HUES48 (cell line): ENCODE data around the gene NHERF2.

ENCODE experiments used
- H3K27ac ChIP-seq: one replicate; pipeline ENCODE4 v1.7.0; 2013; ENCODE audit warnings: low read depth, low read length, inconsistent platforms
- H3K27me3 ChIP-seq: 2 replicates; pipeline ENCODE4 v1.6.1; 2013; ENCODE audit warnings: mild to moderate bottlenecking, low read length; ENCODE audit not compliant: control insufficient read depth, insufficient read depth
- H3K36me3 ChIP-seq: 2 replicates; pipeline ENCODE4 v1.6.1; 2013; ENCODE audit warnings: low read length; ENCODE audit not compliant: control insufficient read depth, insufficient read depth
- H3K4me1 ChIP-seq: 2 replicates; pipeline ENCODE4 v1.6.1; 2013; ENCODE audit warnings: mild to moderate bottlenecking, low read length; ENCODE audit not compliant: control insufficient read depth, insufficient read depth
- H3K4me3 ChIP-seq: 2 replicates; pipeline ENCODE4 v1.5.1; 2013; ENCODE audit warnings: mild to moderate bottlenecking, low read depth, low read length
- H3K9ac ChIP-seq: 2 replicates; pipeline ENCODE4 v1.6.1; 2013; ENCODE audit warnings: mild to moderate bottlenecking, low read depth, low read length, moderate library complexity
- H3K9me3 ChIP-seq: 2 replicates; pipeline ENCODE4 v1.6.1; 2013; ENCODE audit warnings: low read length; ENCODE audit not compliant: control insufficient read depth, insufficient read depth

The NHERF2 gene

DNA sequence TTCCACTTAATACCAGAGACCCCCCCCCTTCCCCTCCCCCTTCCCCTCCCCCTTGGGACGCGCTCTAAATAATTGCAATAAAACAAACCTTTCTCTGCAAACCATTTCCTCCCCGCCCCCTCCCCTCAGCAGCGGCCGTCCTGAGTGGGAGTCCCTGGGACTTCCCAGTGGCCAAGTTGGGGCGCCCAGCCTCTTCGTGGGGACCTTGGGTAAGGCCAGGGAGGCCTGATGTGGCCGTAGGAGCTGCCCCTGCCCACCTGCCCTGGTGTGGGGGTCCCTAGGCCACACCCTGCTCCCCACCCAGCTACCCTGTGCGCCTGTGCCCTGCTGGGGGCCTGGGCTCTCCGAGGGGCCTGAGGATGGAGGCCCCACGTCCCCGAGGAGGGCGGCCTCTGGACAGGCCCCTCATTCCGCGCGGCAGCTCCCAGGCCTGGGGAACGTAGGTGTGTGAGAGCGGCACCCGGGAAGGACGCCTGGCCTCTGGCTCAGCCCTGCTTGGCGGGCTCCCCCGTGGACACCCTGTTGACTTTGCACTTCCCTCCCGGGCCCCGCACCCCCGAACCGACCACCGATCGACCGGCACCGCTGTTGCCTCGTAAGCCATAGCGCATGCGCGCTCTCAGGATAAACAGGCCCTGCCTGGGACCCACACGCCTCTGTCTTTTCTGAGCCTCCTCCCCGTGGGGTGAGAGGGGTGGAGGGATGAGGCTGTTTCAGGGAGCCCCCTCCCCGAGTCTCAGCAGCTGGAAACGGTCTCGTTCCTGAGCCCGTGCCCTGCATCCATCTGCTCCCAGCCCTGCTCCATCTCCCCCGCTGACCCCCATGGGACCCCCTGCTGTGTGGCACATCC, 11.9 kb downstream of the NHERF2 start:
- no peak overlapping the region for H3K27ac ChIP-seq
- no peaks in the 10 kb centered on the region for H3K4me1 ChIP-seq
- no peak overlapping the region for H3K9ac ChIP-seq
- H3K9me3 ChIP-seq: no peaks in the 10 kb centered on the region
- no peaks in the 10 kb centered on the region for H3K27me3 ChIP-seq
- peaks cover 4% of the 10 kb centered on the region for H3K36me3 ChIP-seq
- H3K4me3 ChIP-seq: no peak overlapping the region

DNA sequence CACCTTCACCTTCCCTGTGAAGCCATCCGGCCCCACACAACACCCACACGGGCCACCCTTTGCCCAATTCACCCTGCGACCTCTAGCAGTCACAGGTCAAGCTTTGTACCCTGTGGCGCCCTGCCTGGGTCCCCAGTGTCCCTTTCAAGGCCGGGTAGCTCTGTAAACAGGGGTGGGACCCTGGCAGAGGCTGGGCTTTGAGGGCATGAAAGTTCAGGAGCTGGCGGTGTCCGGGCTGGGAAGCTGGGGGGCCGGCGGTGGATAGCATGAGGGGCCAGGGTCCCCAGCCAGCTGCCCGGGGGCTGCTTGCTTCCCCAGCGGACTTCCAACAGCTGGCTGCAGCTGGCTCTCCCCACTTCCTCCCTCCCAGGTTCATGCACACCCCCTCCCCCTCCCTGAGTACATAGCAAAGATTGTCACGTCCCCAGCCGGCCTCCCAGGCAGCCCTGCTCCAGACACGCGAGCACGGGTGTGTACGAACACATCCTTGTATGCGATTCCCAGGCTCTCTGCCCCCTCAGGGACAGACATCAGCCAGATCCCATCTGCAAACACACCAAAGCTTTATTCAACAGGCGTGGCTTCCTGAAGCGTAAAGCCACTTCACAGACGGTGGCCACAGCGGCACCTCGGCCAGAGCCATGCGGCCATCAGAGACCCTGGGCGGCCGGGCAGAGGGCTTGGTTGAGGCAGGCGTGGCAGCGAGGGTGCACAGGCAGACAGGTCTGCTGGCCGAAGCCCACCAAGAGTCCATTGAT, 12.8 kb downstream of the NHERF2 start:
- peaks cover 4% of the 10 kb centered on the region for H3K36me3 ChIP-seq
- no peaks in the 10 kb centered on the region for H3K9me3 ChIP-seq
- H3K27ac ChIP-seq: no peak overlapping the region
- H3K27me3 ChIP-seq: no peaks in the 10 kb centered on the region
- H3K9ac ChIP-seq: no peak overlapping the region
- H3K4me1 ChIP-seq: no peaks in the 10 kb centered on the region
- no peak overlapping the region for H3K4me3 ChIP-seq

DNA sequence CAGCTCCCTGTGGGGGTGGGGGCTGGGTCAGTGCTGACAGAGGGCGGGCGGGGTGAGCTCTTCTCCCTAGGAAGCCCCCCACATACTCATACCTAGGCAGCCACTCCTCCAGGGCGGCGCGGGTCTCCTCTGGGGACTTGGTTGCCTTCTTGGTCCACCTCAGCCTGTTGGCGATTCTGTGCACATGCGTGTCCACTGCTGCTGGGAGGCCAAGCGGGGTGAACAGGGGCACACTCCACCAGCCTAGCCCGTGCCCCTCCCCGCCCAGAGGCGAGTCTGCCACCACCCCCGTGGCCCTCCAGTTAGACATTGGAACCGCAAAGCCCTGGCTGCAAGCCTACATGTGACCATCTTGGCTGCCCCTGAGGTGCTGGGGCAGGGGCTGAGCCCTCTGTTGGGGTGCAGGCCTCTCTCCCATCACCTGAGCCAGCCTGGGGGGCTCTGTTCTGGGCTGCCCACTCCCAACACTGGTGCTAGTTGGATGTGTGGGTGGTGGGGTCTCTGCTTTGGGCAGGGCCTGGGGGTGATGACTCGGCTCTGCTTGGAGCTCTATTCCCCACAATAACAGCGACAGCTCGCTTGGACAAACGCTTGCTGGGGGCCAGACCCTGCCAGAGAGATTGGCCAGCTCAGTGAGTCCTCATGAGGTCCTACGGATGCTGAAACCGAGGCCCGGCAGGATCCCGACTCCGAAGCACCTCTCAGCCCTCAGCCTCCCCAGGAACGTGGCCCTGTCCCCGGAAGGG, 13.5 kb downstream of the NHERF2 start:
- Histone ChIP-seq H3K4me1 (no peaks in the 10 kb centered on the region), H3K36me3 (peaks cover 4% of the 10 kb centered on the region), H3K4me3 (no peak overlapping the region), H3K27me3 (no peaks in the 10 kb centered on the region), H3K9me3 (no peaks in the 10 kb centered on the region), H3K9ac (no peak overlapping the region), H3K27ac (no peak overlapping the region)

DNA sequence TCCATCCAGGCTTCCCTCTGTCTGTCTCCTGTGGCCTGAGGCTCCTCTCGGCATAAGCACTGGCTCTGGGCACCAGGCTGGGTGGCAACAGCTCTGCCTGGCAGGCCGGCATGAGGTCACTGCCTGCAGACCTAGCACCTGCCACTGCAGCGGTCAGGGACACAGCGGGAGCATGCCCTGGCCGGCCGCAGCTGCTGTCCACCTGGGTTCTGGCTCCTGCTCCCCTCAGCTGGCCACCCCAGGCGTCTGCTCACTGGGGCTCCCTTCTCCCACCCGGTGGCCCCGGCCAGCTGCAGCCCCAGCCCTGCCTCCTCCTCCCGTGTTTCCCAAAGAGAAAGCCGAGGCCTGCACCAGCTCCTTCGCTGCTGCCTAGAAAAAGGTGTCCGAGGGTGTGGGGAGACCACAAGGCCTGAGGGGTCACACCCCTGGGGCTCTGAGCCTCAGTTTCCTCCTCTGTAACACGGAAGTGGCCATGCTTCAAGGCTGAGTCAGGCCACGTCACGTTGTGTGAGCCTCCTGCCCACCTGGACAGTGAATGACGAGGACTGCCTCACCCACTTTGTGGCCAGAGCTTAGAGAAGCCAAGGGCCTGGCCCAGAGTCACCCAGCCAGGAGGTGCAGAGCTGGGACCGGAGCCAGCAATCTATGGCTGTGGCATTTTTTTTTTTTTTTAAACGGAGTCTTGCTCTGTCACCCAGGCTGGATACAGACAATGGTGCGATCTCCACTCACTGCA, 14.3 kb downstream of the NHERF2 start:
- Histone ChIP-seq H3K9me3 (no peaks in the 10 kb centered on the region), H3K4me3 (no peak overlapping the region), H3K36me3 (peaks cover 8% of the 10 kb centered on the region), H3K9ac (no peak overlapping the region), H3K27ac (no peak overlapping the region), H3K27me3 (no peaks in the 10 kb centered on the region), H3K4me1 (no peaks in the 10 kb centered on the region)

DNA sequence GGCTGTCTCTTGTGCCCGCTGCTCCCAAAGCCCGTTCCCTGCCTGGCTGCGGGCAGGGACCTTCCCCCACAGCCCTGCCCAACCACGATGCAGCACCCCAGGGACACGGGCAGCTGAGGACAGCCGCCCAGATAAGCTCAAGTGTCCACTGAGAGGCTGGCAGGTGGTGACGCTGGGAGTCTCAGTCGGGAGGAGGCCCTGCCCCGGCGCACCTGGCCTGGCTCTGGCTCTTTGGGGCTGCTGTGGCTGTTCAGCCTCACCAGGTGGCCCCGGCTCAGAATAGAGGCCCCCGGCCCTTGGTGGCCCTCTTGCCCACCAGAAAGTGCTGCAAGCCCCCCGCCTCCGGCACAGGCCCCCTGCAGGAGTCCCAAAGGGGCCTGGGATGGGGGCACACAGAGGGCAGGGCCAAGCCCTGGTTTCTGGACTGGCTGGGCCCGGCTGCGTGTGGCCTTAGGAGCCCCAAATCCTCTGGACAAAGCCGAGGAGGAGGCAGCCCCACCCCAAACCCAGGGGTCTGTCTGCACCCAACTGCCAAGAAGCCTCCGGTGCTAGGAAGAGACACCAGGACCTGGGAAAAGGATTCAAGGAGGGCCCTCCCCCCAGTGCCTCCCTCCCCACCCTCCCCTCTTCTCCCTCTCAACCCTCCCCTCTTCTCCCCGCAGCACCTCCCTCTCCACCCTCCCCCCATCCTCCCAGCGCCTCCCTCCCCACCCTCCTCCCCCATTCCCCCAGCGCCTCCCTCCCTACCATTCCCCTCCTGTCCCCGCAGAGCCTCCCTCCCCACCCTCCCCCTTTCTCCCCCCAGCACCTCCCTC, 15.7 kb downstream of the NHERF2 start:
- H3K36me3 ChIP-seq: peaks cover 10% of the 10 kb centered on the region
- H3K4me3 ChIP-seq: no peak overlapping the region
- H3K9me3 ChIP-seq: no peaks in the 10 kb centered on the region
- no peak overlapping the region for H3K9ac ChIP-seq
- H3K27me3 ChIP-seq: no peaks in the 10 kb centered on the region
- H3K27ac ChIP-seq: no peak overlapping the region
- peaks cover 3% of the 10 kb centered on the region for H3K4me1 ChIP-seq

DNA sequence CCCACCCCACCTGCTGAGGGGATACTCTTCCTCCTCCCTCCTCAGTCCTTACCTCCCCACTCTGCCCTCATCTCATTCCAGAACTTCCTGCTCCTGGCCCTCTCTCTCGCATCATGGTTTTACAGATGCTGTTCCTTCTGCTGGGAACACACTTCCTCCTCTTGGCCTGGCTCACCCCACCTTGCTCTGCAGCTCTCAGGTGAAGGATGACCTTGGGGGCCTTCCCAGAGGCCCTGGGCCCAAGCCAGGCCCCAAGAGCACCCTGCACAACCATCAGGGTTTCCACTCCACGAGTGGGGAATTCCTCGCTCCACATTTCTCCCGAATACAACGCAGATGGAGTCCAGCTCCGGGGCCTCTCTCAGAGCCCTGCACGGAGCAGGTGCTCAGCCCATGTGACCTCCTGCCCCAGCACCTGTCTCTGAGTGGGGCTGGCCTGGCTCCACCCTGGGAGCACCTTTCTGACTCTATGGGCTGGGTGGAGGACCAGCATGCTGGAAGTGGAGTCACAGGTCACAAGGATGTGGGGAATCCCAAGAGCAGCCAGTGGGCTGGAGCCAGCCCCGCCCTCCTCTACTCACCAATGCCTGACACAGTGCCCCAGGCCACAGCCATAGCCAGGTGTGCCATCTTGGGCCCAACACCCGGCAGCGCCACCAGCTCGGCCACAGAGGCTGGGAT, 16.4 kb downstream of the NHERF2 start:
- H3K4me3 ChIP-seq: no peak overlapping the region
- H3K9me3 ChIP-seq: no peaks in the 10 kb centered on the region
- no peaks in the 10 kb centered on the region for H3K27me3 ChIP-seq
- H3K27ac ChIP-seq: no peak overlapping the region
- H3K9ac ChIP-seq: no peak overlapping the region
- peaks cover 10% of the 10 kb centered on the region for H3K36me3 ChIP-seq
- H3K4me1 ChIP-seq: peaks cover 3% of the 10 kb centered on the region

DNA sequence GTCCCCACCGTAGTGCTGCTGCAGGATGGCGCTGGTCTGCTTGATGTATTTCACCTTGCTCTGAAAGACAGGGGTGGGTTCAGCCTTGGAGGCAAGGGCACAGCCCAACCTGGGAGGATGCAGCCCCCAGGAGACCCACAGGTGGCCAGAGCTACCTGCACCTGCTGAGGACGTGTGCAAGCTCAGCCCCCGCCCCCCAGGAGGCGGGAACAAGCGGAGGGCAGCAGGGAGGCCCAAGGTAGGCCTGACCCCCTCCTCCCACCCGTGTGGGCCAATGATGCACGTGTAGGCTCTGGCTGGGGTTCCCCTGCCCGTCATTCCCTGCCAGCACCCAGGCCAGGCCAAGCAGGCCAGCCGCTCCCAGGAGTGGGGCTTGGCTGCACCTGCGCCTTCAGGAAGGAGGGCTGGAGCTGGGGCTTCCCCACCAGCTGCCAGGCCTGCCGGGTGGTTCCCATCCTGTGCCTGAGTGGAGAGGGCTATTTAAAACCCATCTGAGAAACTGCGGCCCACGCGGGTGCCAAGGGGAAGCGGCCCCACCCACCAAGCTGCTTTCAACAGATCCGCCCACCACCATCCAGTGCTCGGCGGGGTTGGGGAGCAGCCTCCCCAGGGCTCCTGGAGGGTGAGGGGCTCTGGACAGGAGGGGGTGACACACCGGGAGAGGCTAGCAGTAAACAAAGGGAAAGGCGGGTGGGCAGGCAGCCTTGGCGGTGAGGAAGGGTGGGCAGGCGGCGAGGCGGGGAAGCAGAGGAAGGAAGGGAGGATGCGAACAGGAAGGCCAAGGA, 17.2 kb downstream of the NHERF2 start:
- H3K9me3 ChIP-seq: no peaks in the 10 kb centered on the region
- H3K4me1 ChIP-seq: peaks cover 7% of the 10 kb centered on the region
- no peaks in the 10 kb centered on the region for H3K27me3 ChIP-seq
- no peak overlapping the region for H3K4me3 ChIP-seq
- no peak overlapping the region for H3K27ac ChIP-seq
- peaks cover 10% of the 10 kb centered on the region for H3K36me3 ChIP-seq
- no peak overlapping the region for H3K9ac ChIP-seq

DNA sequence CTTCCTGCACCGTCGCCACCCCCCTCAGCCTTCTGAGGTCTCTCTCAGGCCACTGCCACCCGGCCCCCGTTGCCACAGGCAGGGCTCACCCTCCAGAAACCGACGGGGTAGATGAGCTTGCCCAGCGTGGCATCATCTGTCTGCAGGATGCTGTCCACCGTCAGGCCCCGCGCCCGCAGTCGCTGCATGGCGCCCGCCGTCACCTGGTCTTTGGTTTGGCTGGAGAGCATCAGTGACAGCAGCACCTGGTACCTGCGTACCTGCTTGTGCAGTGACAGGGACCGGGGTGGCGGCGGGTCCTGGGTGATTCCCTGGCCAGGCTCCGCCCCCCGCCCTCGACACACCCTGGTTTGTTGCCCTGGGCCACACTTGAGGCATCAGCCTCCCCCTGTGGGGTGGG, 17.8 kb downstream of the NHERF2 start:
- no peak overlapping the region for H3K27ac ChIP-seq
- no peak overlapping the region for H3K9ac ChIP-seq
- H3K4me1 ChIP-seq: peaks cover 7% of the 10 kb centered on the region
- no peak overlapping the region for H3K4me3 ChIP-seq
- no peaks in the 10 kb centered on the region for H3K9me3 ChIP-seq
- peaks cover 10% of the 10 kb centered on the region for H3K36me3 ChIP-seq
- no peaks in the 10 kb centered on the region for H3K27me3 ChIP-seq
